Measurements from ENCODE around the gene DNAJC21.

The DNAJC21 gene

DNA sequence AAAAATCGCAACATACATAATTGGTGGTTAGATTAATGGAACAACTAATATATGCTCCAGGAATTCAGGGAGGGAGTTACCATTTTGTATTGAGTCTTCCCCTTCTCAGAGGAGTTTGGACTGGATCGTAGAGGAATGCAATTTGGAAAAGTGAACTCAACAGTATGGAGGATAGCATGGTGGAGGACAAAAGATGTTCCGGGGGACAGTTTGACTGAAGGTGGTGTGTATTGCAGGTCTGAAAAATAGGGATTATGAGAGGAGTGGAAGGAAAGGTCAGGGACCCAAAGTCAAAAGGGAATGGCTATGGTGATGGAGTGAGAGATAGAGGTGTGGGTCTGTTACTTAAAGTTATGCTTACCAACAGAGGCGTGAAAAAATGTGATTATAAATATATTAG is 1.5 kb downstream of the DNAJC21 start:
- ChIA-PET POLR2A (interaction anchor here (3.8 kb wide), 1 partner anchor 16 kb away, joined by 65 read pairs; the partner anchor contains the start of genes BRIX1 and RAD1), CTCF (no interaction called here)
- no peak for DNase-seq (ENCODE audit: extremely low spot score)
- no peak for TF ChIP-seq HDGF (IDR thresholded peaks at IDR 0.05; ENCODE audit: borderline replicate concordance)
- no peak for TF ChIP-seq TARDBP (IDR thresholded peaks at IDR 0.05)
- no peak for TF ChIP-seq ARNT (IDR thresholded peaks at IDR 0.05)
- TF ChIP-seq ELF4 (IDR thresholded peaks at IDR 0.05) = no peak
- no peak for TF ChIP-seq FOXA1 (IDR thresholded peaks at IDR 0.05)
- TF ChIP-seq BHLHE40 (IDR thresholded peaks at IDR 0.05; ENCODE audit: borderline replicate concordance) = no peak
- TF ChIP-seq ZNF384 (IDR thresholded peaks at IDR 0.05) = no peak
- TF ChIP-seq FOXK2 (IDR thresholded peaks at IDR 0.05) = no peak
- no peak for TF ChIP-seq LEF1 (IDR thresholded peaks at IDR 0.05; ENCODE audit: borderline replicate concordance)
- TF ChIP-seq FOXM1 (IDR thresholded peaks at IDR 0.05; ENCODE audit: borderline replicate concordance) = no peak
- TF ChIP-seq SP1 (IDR thresholded peaks at IDR 0.05) = no peak
- TF ChIP-seq NFRKB (IDR thresholded peaks at IDR 0.05) = no peak
- TF ChIP-seq, protein P1, sequence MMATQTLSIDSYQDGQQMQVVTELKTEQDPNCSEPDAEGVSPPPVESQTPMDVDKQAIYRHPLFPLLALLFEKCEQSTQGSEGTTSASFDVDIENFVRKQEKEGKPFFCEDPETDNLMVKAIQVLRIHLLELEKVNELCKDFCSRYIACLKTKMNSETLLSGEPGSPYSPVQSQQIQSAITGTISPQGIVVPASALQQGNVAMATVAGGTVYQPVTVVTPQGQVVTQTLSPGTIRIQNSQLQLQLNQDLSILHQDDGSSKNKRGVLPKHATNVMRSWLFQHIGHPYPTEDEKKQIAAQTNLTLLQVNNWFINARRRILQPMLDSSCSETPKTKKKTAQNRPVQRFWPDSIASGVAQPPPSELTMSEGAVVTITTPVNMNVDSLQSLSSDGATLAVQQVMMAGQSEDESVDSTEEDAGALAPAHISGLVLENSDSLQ (IDR thresholded peaks at IDR 0.05) = no peak
- no peak for TF ChIP-seq CTBP1 (IDR thresholded peaks at IDR 0.05; ENCODE audit: borderline replicate concordance)
- TF ChIP-seq L3MBTL2 (conservative IDR thresholded peaks at IDR 0.05) = no peak
- no peak for TF ChIP-seq SUZ12 (IDR thresholded peaks at IDR 0.05)

DNA sequence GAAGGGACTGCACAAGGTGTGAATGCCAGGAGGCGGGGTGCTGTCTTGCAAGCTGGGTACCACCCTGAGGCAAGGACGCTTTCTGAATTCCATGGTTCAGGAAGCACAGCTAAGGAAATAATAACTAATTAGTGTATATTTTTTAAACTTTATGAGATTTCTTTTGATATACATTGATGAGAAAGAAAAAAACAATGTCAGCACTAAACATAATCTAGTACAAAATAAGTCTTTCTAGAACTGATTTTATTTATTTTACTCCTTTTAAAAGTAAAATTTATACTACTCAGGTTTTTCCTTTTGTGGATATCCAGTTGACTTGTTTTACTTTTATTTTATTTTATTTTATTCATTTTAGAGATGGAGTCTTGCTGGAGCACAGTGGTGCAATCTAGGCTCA is 3.6 kb downstream of the DNAJC21 start:
- ChIA-PET POLR2A (interaction anchor here (1.7 kb wide), 1 partner anchor 18 kb away, joined by 6 read pairs; the partner anchor contains the start of genes BRIX1 and RAD1), CTCF (no interaction called here)
- no peak for DNase-seq (ENCODE audit: extremely low spot score)
- TF ChIP-seq SP1 (IDR thresholded peaks at IDR 0.05) = no peak
- TF ChIP-seq FOXA1 (IDR thresholded peaks at IDR 0.05) = no peak
- TF ChIP-seq LEF1 (IDR thresholded peaks at IDR 0.05; ENCODE audit: borderline replicate concordance) = no peak

DNA sequence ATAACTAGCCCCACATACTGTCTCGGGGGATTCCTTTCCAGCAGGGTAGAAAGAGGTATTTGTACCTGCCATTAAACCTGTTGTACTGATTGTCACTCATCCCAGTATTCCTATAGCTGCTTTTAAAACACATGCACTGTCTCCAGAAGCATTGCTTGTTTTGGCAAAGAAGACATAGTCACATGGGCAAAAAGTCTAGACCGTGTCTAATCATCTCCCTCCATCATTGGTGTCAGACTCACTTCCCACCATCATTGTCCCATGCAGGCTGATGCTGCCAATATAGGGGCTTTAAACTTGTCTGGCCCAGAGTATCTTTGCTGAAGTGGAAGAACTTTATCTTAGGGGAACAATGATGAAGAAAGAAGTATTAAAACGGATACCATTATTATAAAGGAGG is 12.6 kb downstream of the DNAJC21 start:
- ChIA-PET CTCF (interaction anchor here (0.6 kb wide), 1 partner anchor 1419 kb away, joined by 5 read pairs; no protein-coding TSS in a partner anchor), POLR2A (no interaction called here)
- TF ChIP-seq ELF4 (IDR thresholded peaks at IDR 0.05) (no peak), FOXM1 (IDR thresholded peaks at IDR 0.05; ENCODE audit: borderline replicate concordance) (no peak)
- no peak for DNase-seq (ENCODE audit: extremely low spot score)

DNA sequence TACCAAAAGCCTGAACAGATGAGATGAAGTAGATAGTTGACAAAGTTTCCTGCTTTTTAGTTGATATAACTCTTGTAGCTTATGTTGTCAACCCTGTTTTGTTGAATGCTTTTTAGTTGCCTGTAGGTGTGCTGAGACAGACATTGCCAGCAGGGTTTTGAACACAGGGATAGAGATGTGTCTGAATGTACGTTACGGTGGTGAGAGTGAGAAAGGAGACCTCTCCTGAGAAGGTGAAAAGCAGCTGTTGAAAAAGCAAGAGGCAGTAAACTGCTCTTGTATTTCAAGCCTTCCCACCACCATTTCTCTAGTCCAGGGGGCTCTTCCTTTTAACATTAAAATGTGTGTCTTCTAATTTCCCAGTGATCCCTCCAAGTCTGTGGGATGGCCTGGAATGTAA is 14.7 kb downstream of the DNAJC21 start:
- TF ChIP-seq, protein P1 (IDR thresholded peaks at IDR 0.05) = no peak
- no peak for TF ChIP-seq CTBP1 (IDR thresholded peaks at IDR 0.05; ENCODE audit: borderline replicate concordance)
- no peak for TF ChIP-seq SUZ12 (IDR thresholded peaks at IDR 0.05)
- TF ChIP-seq ELF4 (IDR thresholded peaks at IDR 0.05) = no peak
- no peak for TF ChIP-seq FOXM1 (IDR thresholded peaks at IDR 0.05; ENCODE audit: borderline replicate concordance)
- DNase-seq (ENCODE audit: extremely low spot score) = no peak
- ChIA-PET POLR2A (no interaction called here), CTCF (interaction anchor here (0.9 to 1.1 kb wide), 2 partner anchors 15 to 21 kb away, joined by 3 read pairs; no protein-coding TSS in a partner anchor)

DNA sequence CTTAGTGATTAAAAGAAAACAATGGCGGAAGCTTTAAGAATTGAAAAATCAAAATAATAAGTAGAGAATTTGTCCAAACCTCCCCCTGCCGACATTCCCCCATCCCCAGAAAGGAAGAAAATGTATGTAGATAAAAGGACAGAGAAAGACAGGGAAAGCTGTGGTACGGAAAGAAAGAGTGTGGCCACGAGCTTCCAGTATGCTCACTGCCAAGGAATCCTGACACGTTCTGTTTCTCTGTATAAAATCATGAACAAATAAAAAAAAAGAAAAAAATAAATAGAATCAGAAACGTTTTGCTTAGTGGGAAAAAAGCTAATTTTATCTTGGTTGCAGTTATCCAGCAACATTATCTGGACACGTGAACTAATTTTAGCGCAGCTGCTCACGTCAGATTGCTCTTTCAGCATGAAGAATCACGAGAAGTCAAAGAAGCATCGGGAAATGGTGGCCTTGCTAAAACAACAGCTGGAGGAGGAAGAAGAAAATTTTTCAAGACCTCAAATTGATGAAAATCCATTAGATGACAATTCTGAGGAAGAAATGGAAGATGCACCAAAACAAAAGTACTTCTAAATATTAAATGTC is 15.2 kb downstream of the DNAJC21 start:
- TF ChIP-seq SUZ12 (IDR thresholded peaks at IDR 0.05) (no peak), NFRKB (IDR thresholded peaks at IDR 0.05) (no peak), BHLHE40 (IDR thresholded peaks at IDR 0.05; ENCODE audit: borderline replicate concordance) (no peak), FOXA1 (IDR thresholded peaks at IDR 0.05) (no peak), LEF1 (IDR thresholded peaks at IDR 0.05; ENCODE audit: borderline replicate concordance) (no peak), ZNF384 (IDR thresholded peaks at IDR 0.05) (no peak), FOXK2 (IDR thresholded peaks at IDR 0.05) (no peak), ARNT (IDR thresholded peaks at IDR 0.05) (no peak), FOXM1 (IDR thresholded peaks at IDR 0.05; ENCODE audit: borderline replicate concordance) (no peak), L3MBTL2 (conservative IDR thresholded peaks at IDR 0.05) (no peak), CTBP1 (IDR thresholded peaks at IDR 0.05; ENCODE audit: borderline replicate concordance) (no peak), SP1 (IDR thresholded peaks at IDR 0.05) (no peak), TARDBP (IDR thresholded peaks at IDR 0.05) (no peak), HDGF (IDR thresholded peaks at IDR 0.05; ENCODE audit: borderline replicate concordance) (no peak), ELF4 (IDR thresholded peaks at IDR 0.05) (no peak)
- TF ChIP-seq, protein P1 (IDR thresholded peaks at IDR 0.05) = no peak
- POLR2A ChIA-PET = interaction anchor here (0.9 kb wide), 1 partner anchor 15 kb away, joined by 3 read pairs; the partner anchor contains the start of gene DNAJC21
- CTCF ChIA-PET = interaction anchor here (0.9 to 1.1 kb wide), 2 partner anchors 14 to 21 kb away, joined by 3 read pairs; no protein-coding TSS in a partner anchor
- no peak for DNase-seq (ENCODE audit: extremely low spot score)

DNA sequence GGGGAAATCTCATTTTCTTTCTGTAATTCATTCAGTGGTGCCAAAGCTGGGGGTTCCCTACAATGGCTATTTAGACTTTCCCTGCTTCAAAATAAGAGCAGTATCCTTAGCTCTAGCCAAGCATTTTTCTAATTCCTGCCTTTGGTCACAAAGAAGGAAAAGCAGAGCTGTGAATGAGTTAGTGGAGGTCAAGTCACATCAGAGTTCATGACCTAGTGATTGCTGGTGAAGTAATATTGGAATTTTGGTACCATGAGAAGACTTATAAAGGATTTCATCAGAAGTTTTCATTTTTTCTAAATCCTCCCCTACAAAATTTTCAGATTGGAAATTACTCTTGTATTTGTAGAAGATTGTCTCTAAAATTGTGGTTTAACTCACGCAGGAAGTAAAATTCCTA is 28.0 kb downstream of the DNAJC21 start:
- CTCF ChIA-PET = interaction anchor here (0.8 kb wide), 2 partner anchors 8 to 19 kb away, joined by 3 read pairs; no protein-coding TSS in a partner anchor
- DNase-seq (ENCODE audit: extremely low spot score) = no peak
- POLR2A ChIA-PET = no interaction called here
- no peak for TF ChIP-seq HDGF (IDR thresholded peaks at IDR 0.05; ENCODE audit: borderline replicate concordance)
- no peak for TF ChIP-seq TARDBP (IDR thresholded peaks at IDR 0.05)
- no peak for TF ChIP-seq LEF1 (IDR thresholded peaks at IDR 0.05; ENCODE audit: borderline replicate concordance)

All from HEK293T (cell line).